ENCODE results near the gene SQSTM1. TPM values are rescaled to one million over a fixed set of nuclear protein-coding genes. Genes with fewer than 3 reads are reported as not detected.
A peak's percentile ranks its signal among the peaks of the same experiment; 100 is the strongest.

Gene SQSTM1
- polyA plus RNA-seq, 3 donors, result 149 to 259 (median 177) TPM

GRCh38 chr5:179793468-179794139 is 27.1 kb upstream of the SQSTM1 start, which contains the start of gene LTC4S:
Gene LTC4S (plus strand): TSS chr5:179793986. CDS start chr5:179794081, 95 bp downstream.
- H3K27ac ChIP-seq (ENCODE audit: low read depth, low read length), result peak within 1 kb of the TSS; percentile 17
- WGBS, 3 donors, result 6 to 55% (median 13%) methylated on average over 18 to 19 of the region's 19 CpGs

- H3K27ac ChIP-seq (ENCODE audit: low read depth, low read length), result no peak overlapping the region
- WGBS, 3 donors, result 63 to 71% (median 69%) methylated on average over 3 of the region's 3 CpGs
Observed at GRCh38 chr5:179794171-179794570, 26.5 kb upstream of the SQSTM1 start.

GRCh38 chr5:179794575-179794974 is 26.1 kb upstream of the SQSTM1 start:
- 86 to 98% (median 97%) methylated on average over 3 of the region's 3 CpGs for WGBS, 3 donors
- H3K27ac ChIP-seq (ENCODE audit: low read depth, low read length), result no peak overlapping the region

- no peak overlapping the region for H3K27ac ChIP-seq (ENCODE audit: low read depth, low read length)
- WGBS, 3 donors, result 6 to 11% (median 11%) methylated on average over 52 to 53 of the region's 53 CpGs
Observed at GRCh38 chr5:179795049-179795862, 25.4 kb upstream of the SQSTM1 start.

- 1 to 3% (median 2%) methylated on average over 81 to 112 of the region's 113 CpGs for WGBS, 3 donors
- no peak overlapping the region for H3K27ac ChIP-seq (ENCODE audit: low read depth, low read length)
Observed at GRCh38 chr5:179795863-179796833, 24.6 kb upstream of the SQSTM1 start.

- 84 to 90% (median 87%) methylated on average over 21 of the region's 21 CpGs for WGBS, 3 donors
- no peak overlapping the region for H3K27ac ChIP-seq (ENCODE audit: low read depth, low read length)
Observed at GRCh38 chr5:179796877-179797608, 23.7 kb upstream of the SQSTM1 start.

- WGBS, 3 donors, result 95 to 97% (median 95%) methylated on average over 28 to 30 of the region's 30 CpGs
- H3K27ac ChIP-seq (ENCODE audit: low read depth, low read length), result no peak overlapping the region
Observed at GRCh38 chr5:179797741-179798140, 23.0 kb upstream of the SQSTM1 start.

GRCh38 chr5:179798144-179798770 is 22.4 kb upstream of the SQSTM1 start:
- H3K27ac ChIP-seq (ENCODE audit: low read depth, low read length), result no peak overlapping the region
- 94 to 97% (median 95%) methylated on average over 23 of the region's 23 CpGs for WGBS, 3 donors

GRCh38 chr5:179798771-179799643 is 21.7 kb upstream of the SQSTM1 start:
- no peak overlapping the region for H3K27ac ChIP-seq (ENCODE audit: low read depth, low read length)
- 95 to 96% (median 95%) methylated on average over 36 of the region's 36 CpGs for WGBS, 3 donors

- no peak overlapping the region for H3K27ac ChIP-seq (ENCODE audit: low read depth, low read length)
- 84 to 93% (median 91%) methylated on average over 5 of the region's 5 CpGs for WGBS, 3 donors
Observed at GRCh38 chr5:179799644-179799973, 21.1 kb upstream of the SQSTM1 start.

GRCh38 chr5:179800071-179800695 is 20.5 kb upstream of the SQSTM1 start:
- WGBS, 3 donors, result 94 to 97% (median 96%) methylated on average over 20 to 21 of the region's 21 CpGs
- no peak overlapping the region for H3K27ac ChIP-seq (ENCODE audit: low read depth, low read length)

GRCh38 chr5:179800696-179801201 is 20.0 kb upstream of the SQSTM1 start:
- 79 to 85% (median 82%) methylated on average over 12 of the region's 12 CpGs for WGBS, 3 donors
- no peak overlapping the region for H3K27ac ChIP-seq (ENCODE audit: low read depth, low read length)

- WGBS, 3 donors, result 52 to 72% (median 68%) methylated on average over 64 to 67 of the region's 67 CpGs
Observed at GRCh38 chr5:179801304-179802206, 19.1 kb upstream of the SQSTM1 start.

GRCh38 chr5:179802207-179802883 is 18.4 kb upstream of the SQSTM1 start:
- 76 to 89% (median 86%) methylated on average over 19 of the region's 19 CpGs for WGBS, 3 donors

More at GRCh38 chr5:179801304-179802206, 19.1 kb upstream of the SQSTM1 start:
- H3K27ac ChIP-seq (ENCODE audit: low read depth, low read length), result no peak overlapping the region

More at GRCh38 chr5:179802207-179802883, 18.4 kb upstream of the SQSTM1 start:
- H3K27ac ChIP-seq (ENCODE audit: low read depth, low read length), result no peak overlapping the region

All from adipose tissue (tissue), 3 donors.